ENCODE results near the gene SOX30. TPM values are rescaled to one million over a fixed set of nuclear protein-coding genes. Genes with fewer than 3 reads are reported as not detected.

SOX30 gene
- total RNA-seq, 1 donor from 2014 or later, result not detected

DNA sequence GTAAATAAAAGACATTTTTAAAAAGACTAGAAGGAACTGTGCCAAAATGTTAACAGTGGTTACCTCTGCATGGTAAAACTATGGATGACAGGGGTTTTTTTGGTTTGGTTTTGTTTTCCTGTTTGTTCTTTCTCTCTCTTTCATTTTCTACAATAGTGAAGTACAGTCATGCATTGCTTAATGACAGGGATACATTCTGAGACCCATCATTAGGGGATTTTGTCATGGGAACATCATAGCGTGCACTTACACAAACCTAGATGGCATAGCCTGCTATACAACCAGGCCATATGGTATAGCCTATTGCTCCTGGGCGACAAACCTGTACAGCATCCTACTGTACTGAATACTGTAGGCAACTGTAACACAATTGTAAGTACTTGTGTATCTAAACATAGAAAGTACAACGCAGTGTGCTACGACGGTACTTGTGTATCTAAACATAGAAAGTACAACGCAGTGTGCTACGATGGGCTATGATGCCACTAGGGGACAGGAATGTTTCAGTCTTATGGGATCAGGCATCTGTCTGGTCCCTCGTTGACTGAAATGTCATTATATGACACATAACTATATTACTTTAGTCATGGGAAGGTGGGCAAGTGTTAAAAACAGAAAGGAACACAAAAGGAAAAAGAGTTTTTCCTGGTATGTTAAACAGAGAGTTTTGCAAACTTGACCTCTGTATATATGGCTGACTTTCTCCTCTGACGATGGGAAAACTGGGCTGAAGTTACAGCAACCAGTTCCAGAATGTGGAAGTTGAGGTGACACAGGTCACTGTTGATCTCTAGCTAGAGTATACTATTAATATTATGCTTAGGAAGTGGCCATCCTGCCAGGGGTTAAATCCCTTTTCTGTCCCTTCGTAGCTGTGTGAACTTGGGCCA lies 69.3 kb downstream of the SOX30 start:
- FAIRE-seq (no peak), DNase-seq (ENCODE audit: low read depth) (no peak)
- no peak overlapping the region for H3K4me3 ChIP-seq (ENCODE audit: low read depth, low read length)
- TF ChIP-seq, protein P1, sequence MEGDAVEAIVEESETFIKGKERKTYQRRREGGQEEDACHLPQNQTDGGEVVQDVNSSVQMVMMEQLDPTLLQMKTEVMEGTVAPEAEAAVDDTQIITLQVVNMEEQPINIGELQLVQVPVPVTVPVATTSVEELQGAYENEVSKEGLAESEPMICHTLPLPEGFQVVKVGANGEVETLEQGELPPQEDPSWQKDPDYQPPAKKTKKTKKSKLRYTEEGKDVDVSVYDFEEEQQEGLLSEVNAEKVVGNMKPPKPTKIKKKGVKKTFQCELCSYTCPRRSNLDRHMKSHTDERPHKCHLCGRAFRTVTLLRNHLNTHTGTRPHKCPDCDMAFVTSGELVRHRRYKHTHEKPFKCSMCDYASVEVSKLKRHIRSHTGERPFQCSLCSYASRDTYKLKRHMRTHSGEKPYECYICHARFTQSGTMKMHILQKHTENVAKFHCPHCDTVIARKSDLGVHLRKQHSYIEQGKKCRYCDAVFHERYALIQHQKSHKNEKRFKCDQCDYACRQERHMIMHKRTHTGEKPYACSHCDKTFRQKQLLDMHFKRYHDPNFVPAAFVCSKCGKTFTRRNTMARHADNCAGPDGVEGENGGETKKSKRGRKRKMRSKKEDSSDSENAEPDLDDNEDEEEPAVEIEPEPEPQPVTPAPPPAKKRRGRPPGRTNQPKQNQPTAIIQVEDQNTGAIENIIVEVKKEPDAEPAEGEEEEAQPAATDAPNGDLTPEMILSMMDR (IDR thresholded peaks at IDR 0.05; ENCODE audit: insufficient read depth, low read length, severe bottlenecking), result no peak
- no peaks in the 10 kb centered on the region for H3K27me3 ChIP-seq (ENCODE audit: control insufficient read depth, insufficient read depth, low read length)
- H3K36me3 ChIP-seq (ENCODE audit: control insufficient read depth, insufficient read depth, low read length), result no peaks in the 10 kb centered on the region

DNA sequence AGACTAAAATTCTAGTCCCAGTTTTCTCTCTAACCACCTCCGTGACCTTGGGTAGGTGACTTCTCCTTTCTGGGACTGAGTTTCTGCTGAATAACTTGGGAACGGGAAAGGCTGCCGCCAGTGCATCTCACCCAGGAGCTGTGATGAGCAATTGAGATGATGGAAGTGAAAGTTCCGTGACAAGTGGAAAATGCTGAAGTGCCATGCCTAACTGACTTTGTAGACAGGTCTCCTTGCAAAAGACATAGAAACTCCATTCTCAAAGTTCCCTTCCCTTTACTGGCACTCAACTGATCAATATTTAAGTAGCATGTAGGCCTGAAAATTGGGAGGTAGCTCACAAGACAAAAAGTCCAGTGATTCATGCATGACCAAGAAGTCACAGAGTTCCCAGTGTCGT lies 70.3 kb downstream of the SOX30 start:
- DNase-seq (ENCODE audit: low read depth) (no peak), FAIRE-seq (no peak)
- no peaks in the 10 kb centered on the region for H3K27me3 ChIP-seq (ENCODE audit: control insufficient read depth, insufficient read depth, low read length)
- H3K36me3 ChIP-seq (ENCODE audit: control insufficient read depth, insufficient read depth, low read length), result no peaks in the 10 kb centered on the region
- H3K4me3 ChIP-seq (ENCODE audit: low read depth, low read length), result no peak overlapping the region
- TF ChIP-seq, protein P1 (IDR thresholded peaks at IDR 0.05; ENCODE audit: insufficient read depth, low read length, severe bottlenecking), result no peak

DNA sequence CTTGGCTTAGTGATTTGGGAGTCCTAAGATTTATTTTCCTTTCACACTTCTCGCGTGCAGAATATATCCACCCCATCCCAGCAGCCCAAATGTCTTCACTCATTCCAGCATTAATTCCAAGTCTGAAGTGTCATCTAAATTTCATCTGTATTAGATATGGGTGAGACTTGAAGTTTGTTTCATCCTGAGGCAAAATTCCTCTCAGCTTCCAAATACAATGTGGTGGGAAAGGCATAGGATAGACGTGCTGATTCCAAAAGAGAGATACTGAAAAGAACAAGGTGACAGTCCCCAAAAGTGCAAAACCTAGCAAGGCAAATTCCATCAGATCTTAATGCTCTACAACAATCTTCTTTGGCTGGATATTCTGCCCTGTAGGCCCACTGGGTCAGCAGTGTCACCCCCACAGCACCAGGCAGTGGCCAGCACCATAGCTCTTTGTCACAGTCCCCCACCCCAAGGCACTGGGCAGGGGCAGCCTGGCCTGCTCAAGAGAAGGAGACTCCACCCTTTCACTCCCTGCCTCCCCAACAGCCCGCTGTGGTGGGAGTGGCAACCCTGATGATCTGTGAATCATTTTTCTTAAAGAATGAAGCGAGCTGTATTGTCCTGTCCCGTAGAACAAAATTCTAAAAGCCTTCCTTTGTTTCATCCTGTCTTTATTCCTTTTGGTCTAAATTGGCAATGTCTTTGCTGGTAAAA lies 74.0 kb downstream of the SOX30 start:
- no peak for DNase-seq (ENCODE audit: low read depth)
- no peak overlapping the region for H3K4me3 ChIP-seq (ENCODE audit: low read depth, low read length)
- TF ChIP-seq, protein P1 (IDR thresholded peaks at IDR 0.05; ENCODE audit: insufficient read depth, low read length, severe bottlenecking), result no peak
- no peak for FAIRE-seq
- H3K27me3 ChIP-seq (ENCODE audit: control insufficient read depth, insufficient read depth, low read length), result peaks cover 14% of the 10 kb centered on the region
- no peaks in the 10 kb centered on the region for H3K36me3 ChIP-seq (ENCODE audit: control insufficient read depth, insufficient read depth, low read length)

DNA sequence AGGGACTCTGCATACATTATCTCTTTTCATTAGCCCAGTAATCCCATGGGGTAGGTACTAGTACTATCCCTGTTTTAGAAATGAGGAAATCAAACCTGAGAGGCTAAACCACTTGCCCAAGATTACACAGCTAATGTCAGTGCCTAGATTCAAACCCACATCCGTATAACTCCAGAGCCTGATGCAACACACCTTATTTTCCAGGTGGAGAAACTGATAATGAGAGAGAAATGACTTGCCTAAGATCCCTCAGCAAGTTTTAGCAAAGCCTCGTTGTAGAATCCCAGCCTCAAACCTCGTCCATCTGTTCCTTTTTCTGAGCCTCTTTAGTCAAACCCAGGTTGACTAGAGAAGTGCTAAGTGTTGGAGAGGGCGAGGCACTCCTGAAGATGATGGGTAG lies 75.6 kb downstream of the SOX30 start:
- Histone ChIP-seq H3K36me3 (ENCODE audit: control insufficient read depth, insufficient read depth, low read length) (no peaks in the 10 kb centered on the region), H3K4me3 (ENCODE audit: low read depth, low read length) (no peak overlapping the region), H3K27me3 (ENCODE audit: control insufficient read depth, insufficient read depth, low read length) (peaks cover 14% of the 10 kb centered on the region)
- no peak for DNase-seq (ENCODE audit: low read depth)
- TF ChIP-seq, protein P1 (IDR thresholded peaks at IDR 0.05; ENCODE audit: insufficient read depth, low read length, severe bottlenecking), result no peak
- no peak for FAIRE-seq

Other genes starting within 250 kb of the SOX30 start
- gene NIPAL4, start 192.2 kb downstream of the SOX30 start, total RNA-seq, result 5.3 and 9.2 TPM in 2 replicates
- gene ADAM19, start 76.7 kb downstream of the SOX30 start, total RNA-seq, result 0.79 and 1.7 TPM in 2 replicates
- gene C5orf52, start 19.1 kb upstream of the SOX30 start, total RNA-seq, result not detected in 2 replicates
- 31.5 and 38.2 TPM in 2 replicates for gene THG1L, start 79.0 kb upstream of the SOX30 start, total RNA-seq
- gene LSM11, start 91.3 kb upstream of the SOX30 start, total RNA-seq, result 2.9 and 4.5 TPM in 2 replicates
- 148 and 288 TPM in 2 replicates for gene CLINT1, start 206.7 kb upstream of the SOX30 start, total RNA-seq